Activated CD4-positive, alpha-beta T cell treated with anti-CD3 and anti-CD28 coated beads, Interleukin-2, amount 50 U/mL, for 24 hours (primary cell): ENCODE measurements around the gene ABHD13.
"Not testable (repeated sequence)": the region's sequence is repeated elsewhere in the genome, so short reads cannot be mapped to it uniquely, and the experiment has no call there.

Source experiments
- DNase-seq, 2 donors: peaks; one replicate each; pipeline ENCODE4 v3.0.0-alpha.2; 2020; ENCODE audit warnings: low read depth in 1 of 2, low spot score in 1 of 2

The ABHD13 gene

GRCh38 chr13:108223687-108224503 is 5.7 kb downstream of the ABHD13 start:
- DNase-seq, result no peak

- DNase-seq, result no peak
These were observed 7.2 kb downstream of the ABHD13 start for GRCh38 chr13:108225440-108225839.

- DNase-seq, result no peak
These were observed 8.0 kb downstream of the ABHD13 start for GRCh38 chr13:108226184-108226583.

- DNase-seq, result peak in 1 of 2 donors; percentile 21
These were observed 9.6 kb downstream of the ABHD13 start for GRCh38 chr13:108227651-108228272.

- DNase-seq, result no peak
These were observed 12.2 kb downstream of the ABHD13 start for GRCh38 chr13:108230377-108230776.

GRCh38 chr13:108249150-108249549 is 31.0 kb downstream of the ABHD13 start:
- DNase-seq, result no peak

- DNase-seq, result no peak
These were observed 39.1 kb downstream of the ABHD13 start for GRCh38 chr13:108257248-108257647.

GRCh38 chr13:108263621-108264355 is 45.6 kb downstream of the ABHD13 start:
- no peak for DNase-seq

- no peak for DNase-seq
These were observed 48.3 kb downstream of the ABHD13 start for GRCh38 chr13:108266321-108266990.

GRCh38 chr13:108267347-108267746 is 49.2 kb downstream of the ABHD13 start:
- no peak for DNase-seq

- DNase-seq, result not testable (repeated sequence)
These were observed 49.7 kb downstream of the ABHD13 start for GRCh38 chr13:108267855-108268254.

- DNase-seq, result no peak
These were observed 50.4 kb downstream of the ABHD13 start for GRCh38 chr13:108268466-108269112.

- peak; percentile 17 to 39 for DNase-seq
These were observed 51.6 kb downstream of the ABHD13 start, which contains the start of gene TNFSF13B for GRCh38 chr13:108269601-108270328. TNFSF13B (plus strand) TSS chr13:108269718; CDS start chr13:108269896, 178 bp downstream.

- no peak for DNase-seq
These were observed 52.2 kb downstream of the ABHD13 start for GRCh38 chr13:108270442-108270841.

- no peak for DNase-seq
These were observed 54.1 kb downstream of the ABHD13 start for GRCh38 chr13:108272333-108272732.

- no peak for DNase-seq
These were observed 55.4 kb downstream of the ABHD13 start for GRCh38 chr13:108273429-108274118.

- DNase-seq, result no peak
These were observed 56.5 kb downstream of the ABHD13 start for GRCh38 chr13:108274718-108275117.

GRCh38 chr13:108276060-108276459 is 57.9 kb downstream of the ABHD13 start:
- no peak for DNase-seq

- DNase-seq, result no peak
These were observed 60.3 kb downstream of the ABHD13 start for GRCh38 chr13:108278466-108278865.
